ENCODE results near the gene WFIKKN2. TPM values are rescaled to one million over a fixed set of nuclear protein-coding genes. Genes with fewer than 3 reads are reported as not detected.

Gene WFIKKN2
- total and polyA plus RNA-seq, 2 of the 4 experiments (the other 2 are of a cell fraction): 0.02 TPM; not detected in 1

DNA sequence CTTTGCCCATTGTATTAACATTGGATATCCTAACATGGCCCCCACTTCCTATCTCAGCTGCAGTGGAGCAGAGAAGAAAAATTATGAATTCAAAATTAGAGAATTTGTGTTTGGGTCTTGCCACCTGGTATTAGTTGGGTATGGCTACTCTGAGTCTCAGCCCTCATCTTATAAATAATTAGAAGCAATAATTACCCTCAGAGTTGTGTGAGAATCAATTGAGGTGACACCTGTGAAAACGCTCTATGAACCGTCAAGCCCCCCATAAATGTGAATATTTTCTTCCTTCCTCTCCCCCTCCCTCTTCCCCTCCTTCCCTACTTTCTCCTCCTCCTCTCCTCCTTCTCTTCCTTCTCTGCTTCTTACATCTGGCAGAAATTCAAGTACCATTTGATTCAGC, 39.7 kb downstream of the WFIKKN2 start:
- in situ Hi-C loops (cut with MboI; ENCODE audit: low sequenced_read_pairs): no loop called here
- no peak overlapping the region for H2BK5ac ChIP-seq (ENCODE audit: low read depth, low read length, poor library complexity, severe bottlenecking)
- 44% methylated on average over 2 of the region's 2 CpGs; no CpG with 5 or more reads in 1 of the 2 experiments for WGBS, 2 experiments (ENCODE audit: extremely low coverage in 2 of 2, insufficient read length in 1 of 2)

More for the DNA sequence above, 39.7 kb downstream of the WFIKKN2 start:
- dilution Hi-C loops (cut with HindIII; ENCODE audit: low sequenced_read_pairs, unreplicated experiment): no loop called here
- H2BK120ac ChIP-seq (ENCODE audit: low read depth, low read length): no peak overlapping the region
- no peak overlapping the region for H2AFZ ChIP-seq (replicated peaks; ENCODE audit: low read length, poor library complexity)
- ChIA-PET POLR2A (ENCODE audit: unreplicated experiment) (no interaction called here), CTCF (no interaction called here)
- no peak overlapping the region for H3K23ac ChIP-seq (ENCODE audit: low read depth, low read length)
- no peak for TF ChIP-seq RFX5 (IDR thresholded peaks at IDR 0.05; ENCODE audit: low read depth, low read length)
- TF ChIP-seq FOS (IDR thresholded peaks at IDR 0.05; ENCODE audit: low read depth, low read length): no peak
- no peak for TF ChIP-seq RCOR1 (IDR thresholded peaks at IDR 0.05; ENCODE audit: insufficient replicate concordance, low read length)
- TF ChIP-seq, protein P1, sequence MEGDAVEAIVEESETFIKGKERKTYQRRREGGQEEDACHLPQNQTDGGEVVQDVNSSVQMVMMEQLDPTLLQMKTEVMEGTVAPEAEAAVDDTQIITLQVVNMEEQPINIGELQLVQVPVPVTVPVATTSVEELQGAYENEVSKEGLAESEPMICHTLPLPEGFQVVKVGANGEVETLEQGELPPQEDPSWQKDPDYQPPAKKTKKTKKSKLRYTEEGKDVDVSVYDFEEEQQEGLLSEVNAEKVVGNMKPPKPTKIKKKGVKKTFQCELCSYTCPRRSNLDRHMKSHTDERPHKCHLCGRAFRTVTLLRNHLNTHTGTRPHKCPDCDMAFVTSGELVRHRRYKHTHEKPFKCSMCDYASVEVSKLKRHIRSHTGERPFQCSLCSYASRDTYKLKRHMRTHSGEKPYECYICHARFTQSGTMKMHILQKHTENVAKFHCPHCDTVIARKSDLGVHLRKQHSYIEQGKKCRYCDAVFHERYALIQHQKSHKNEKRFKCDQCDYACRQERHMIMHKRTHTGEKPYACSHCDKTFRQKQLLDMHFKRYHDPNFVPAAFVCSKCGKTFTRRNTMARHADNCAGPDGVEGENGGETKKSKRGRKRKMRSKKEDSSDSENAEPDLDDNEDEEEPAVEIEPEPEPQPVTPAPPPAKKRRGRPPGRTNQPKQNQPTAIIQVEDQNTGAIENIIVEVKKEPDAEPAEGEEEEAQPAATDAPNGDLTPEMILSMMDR (conservative IDR thresholded peaks at IDR 0.05; ENCODE audit: low read depth, low read length): no peak
- TF ChIP-seq MAFK (IDR thresholded peaks at IDR 0.05; ENCODE audit: low read depth, low read length): no peak
- TF ChIP-seq, protein P2, sequence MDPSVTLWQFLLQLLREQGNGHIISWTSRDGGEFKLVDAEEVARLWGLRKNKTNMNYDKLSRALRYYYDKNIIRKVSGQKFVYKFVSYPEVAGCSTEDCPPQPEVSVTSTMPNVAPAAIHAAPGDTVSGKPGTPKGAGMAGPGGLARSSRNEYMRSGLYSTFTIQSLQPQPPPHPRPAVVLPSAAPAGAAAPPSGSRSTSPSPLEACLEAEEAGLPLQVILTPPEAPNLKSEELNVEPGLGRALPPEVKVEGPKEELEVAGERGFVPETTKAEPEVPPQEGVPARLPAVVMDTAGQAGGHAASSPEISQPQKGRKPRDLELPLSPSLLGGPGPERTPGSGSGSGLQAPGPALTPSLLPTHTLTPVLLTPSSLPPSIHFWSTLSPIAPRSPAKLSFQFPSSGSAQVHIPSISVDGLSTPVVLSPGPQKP (IDR thresholded peaks at IDR 0.05; ENCODE audit: borderline replicate concordance, low read depth, low read length): no peak
- TF ChIP-seq NFE2L2 (IDR thresholded peaks at IDR 0.05; ENCODE audit: low read depth, low read length): no peak
- no peaks in the 10 kb centered on the region for H3K36me3 ChIP-seq (ENCODE audit: control insufficient read depth, insufficient read depth, low read length)
- H3K27me3 ChIP-seq (ENCODE audit: control insufficient read depth, insufficient read depth, low read length): peaks cover 9% of the 10 kb centered on the region
- no peak overlapping the region for H3K18ac ChIP-seq (ENCODE audit: low read depth, low read length)
- H3K9me1 ChIP-seq (ENCODE audit: insufficient read depth, low read length): no peaks in the 10 kb centered on the region
- H3K4me1 ChIP-seq (ENCODE audit: control insufficient read depth, insufficient read depth, low read length): no peaks in the 10 kb centered on the region
- BruUV-seq (replicated peaks): no TSS peak
- no peak overlapping the region for H3K27ac ChIP-seq (ENCODE audit: insufficient read depth, low read length)
- no peak overlapping the region for H2AK9ac ChIP-seq (replicated peaks; ENCODE audit: low read depth, low read length, poor library complexity)
- peaks cover 2% of the 10 kb centered on the region for H3K9me3 ChIP-seq (ENCODE audit: control insufficient read depth, insufficient read depth, low read length)
- H4K20me1 ChIP-seq (ENCODE audit: insufficient read depth, low read length): no peaks in the 10 kb centered on the region
- no peak overlapping the region for H2AK5ac ChIP-seq (ENCODE audit: low read depth, low read length)
- no peak overlapping the region for H2BK20ac ChIP-seq (ENCODE audit: low read depth, low read length)
- intact Hi-C loops (cut with micrococcal nuclease): no loop called here
- no peak overlapping the region for H3K4me3 ChIP-seq (ENCODE audit: insufficient read depth, low read depth, low read length)
- no peak overlapping the region for H4K5ac ChIP-seq (ENCODE audit: low read depth, low read length)
- H3K79me1 ChIP-seq (ENCODE audit: low read depth in 1 of 2, low read length in 2 of 2): no peaks in the 10 kb centered on the region
- H3K9ac ChIP-seq (ENCODE audit: low read depth, low read length): no peak overlapping the region
- no peak overlapping the region for H3K56ac ChIP-seq (ENCODE audit: extremely low read depth, insufficient read depth, low read length)
- DNase-seq (no peak), ATAC-seq (ENCODE audit: low read depth) (no peak)
- no peak overlapping the region for H4K8ac ChIP-seq (ENCODE audit: low read depth in 2 of 2, low read length in 2 of 2)
- no peak overlapping the region for H3K4ac ChIP-seq (ENCODE audit: low read depth, low read length)
- H4K91ac ChIP-seq (ENCODE audit: insufficient read depth, low read depth, low read length): no peak overlapping the region
- H2BK15ac ChIP-seq (ENCODE audit: low read depth, low read length): no peak overlapping the region
- no peak overlapping the region for H3K14ac ChIP-seq (replicated peaks; ENCODE audit: low read depth, low read length)
- H3K4me2 ChIP-seq (ENCODE audit: low read depth, low read length): no peak overlapping the region

Measured in IMR-90 (cell line).